H1 (cell line): ENCODE measurements around the gene OSR1. TPM values are rescaled to one million over a fixed set of nuclear protein-coding genes. Genes with fewer than 3 reads are reported as not detected.

ENCODE experiments used
- CHD1 ChIP-seq: IDR thresholded peaks from 2 replicates; pipeline ENCODE4 v1.6.1; 2012; ENCODE audit warnings: low read depth, low read length, improper control_type of control experiment
- EGR1 ChIP-seq: IDR thresholded peaks from 2 replicates; pipeline ENCODE4 v1.6.1; 2011; ENCODE audit warnings: low read depth, low read length, borderline replicate concordance
- JUND ChIP-seq: IDR thresholded peaks from 2 replicates; pipeline ENCODE4 v1.6.1; 2011; ENCODE audit warnings: mild to moderate bottlenecking, improper control_type of control experiment, low read length
- KDM1A ChIP-seq: fragments of 200-600, 300-600 bp; sonication (generic); IDR thresholded peaks from 2 replicates; pipeline ENCODE4 v1.7.1; 2016; ENCODE audit warnings: mild to moderate bottlenecking, low read length, borderline replicate concordance
- KDM4A ChIP-seq: IDR thresholded peaks from one replicate; pipeline ENCODE4 v1.7.1; 2012; ENCODE audit warnings: low read depth, mild to moderate bottlenecking, moderate library complexity, low read length, inconsistent platforms; ENCODE audit not compliant: severe bottlenecking
- NANOG ChIP-seq: IDR thresholded peaks from 2 replicates; pipeline ENCODE4 v1.6.1; 2011; ENCODE audit warnings: low read length, low read depth, mild to moderate bottlenecking, inconsistent platforms; ENCODE audit not compliant: insufficient read depth, poor library complexity, severe bottlenecking
- POLR2A ChIP-seq, 2 experiments: IDR thresholded peaks; 1 replicate in 1 of 2; 2 replicates in 1 of 2; pipeline ENCODE4 v1.6.1; 2011; ENCODE audit warnings: low read depth in 2 of 2, low read length in 2 of 2, mild to moderate bottlenecking in 2 of 2; ENCODE audit errors: control extremely low read depth in 1 of 2
- RBBP5 ChIP-seq: IDR thresholded peaks from 2 replicates; pipeline ENCODE4 v1.7.1; 2012; ENCODE audit warnings: low read depth, mild to moderate bottlenecking, inconsistent platforms, low read length, moderate library complexity, borderline replicate concordance
- SUZ12 ChIP-seq: fragments of 200-600 bp; sonication (generic); IDR thresholded peaks from 2 replicates; pipeline ENCODE4 v1.6.1; 2012; ENCODE audit warnings: mild to moderate bottlenecking, inconsistent platforms, low read length, moderate library complexity, mixed read lengths
- polyA plus RNA-seq, 7 experiments: library from polyadenylated mRNA; depleted of rRNA in 3 of 7; stranded (reverse) in 5 of 7; unstranded in 2 of 7; fragments of >200 nt in 5 of 7; fragments of 200-250 nt in 2 of 7; gene quantifications; 1 replicate in 5 of 7; 2 replicates in 1 of 7; 4 replicates in 1 of 7; pipeline versions ENCODE4 v1.2.1 to v1.2.3, GENCODE V29; 2011 to 2013; ENCODE audit warnings: missing spikeins in 2 of 7, mixed read lengths in 2 of 7
- total RNA-seq: library from RNA; stranded (reverse); fragmentation: NEBNext Ultra II Directional; extraction: Animal tissue kit (Norgen Biotek cat#: 25700); gene quantifications from 2 replicates; pipeline ENCODE4 v1.2.1, GENCODE V29; 2021
- TF ChIP-seq, protein P1 (sequence below): fragments of 300-600 bp; sonication (generic); IDR thresholded peaks from 2 replicates; pipeline ENCODE4 v1.7.1; 2012; ENCODE audit warnings: low read length, moderate library complexity, mild to moderate bottlenecking, inconsistent platforms; ENCODE audit not compliant: insufficient replicate concordance

Gene OSR1
- total and polyA plus RNA-seq, 2 of the 8 experiments (the other 6 are each of a cell fraction or from before 2014, with no cell fraction given) = 0.05 to 0.22 TPM

DNA sequence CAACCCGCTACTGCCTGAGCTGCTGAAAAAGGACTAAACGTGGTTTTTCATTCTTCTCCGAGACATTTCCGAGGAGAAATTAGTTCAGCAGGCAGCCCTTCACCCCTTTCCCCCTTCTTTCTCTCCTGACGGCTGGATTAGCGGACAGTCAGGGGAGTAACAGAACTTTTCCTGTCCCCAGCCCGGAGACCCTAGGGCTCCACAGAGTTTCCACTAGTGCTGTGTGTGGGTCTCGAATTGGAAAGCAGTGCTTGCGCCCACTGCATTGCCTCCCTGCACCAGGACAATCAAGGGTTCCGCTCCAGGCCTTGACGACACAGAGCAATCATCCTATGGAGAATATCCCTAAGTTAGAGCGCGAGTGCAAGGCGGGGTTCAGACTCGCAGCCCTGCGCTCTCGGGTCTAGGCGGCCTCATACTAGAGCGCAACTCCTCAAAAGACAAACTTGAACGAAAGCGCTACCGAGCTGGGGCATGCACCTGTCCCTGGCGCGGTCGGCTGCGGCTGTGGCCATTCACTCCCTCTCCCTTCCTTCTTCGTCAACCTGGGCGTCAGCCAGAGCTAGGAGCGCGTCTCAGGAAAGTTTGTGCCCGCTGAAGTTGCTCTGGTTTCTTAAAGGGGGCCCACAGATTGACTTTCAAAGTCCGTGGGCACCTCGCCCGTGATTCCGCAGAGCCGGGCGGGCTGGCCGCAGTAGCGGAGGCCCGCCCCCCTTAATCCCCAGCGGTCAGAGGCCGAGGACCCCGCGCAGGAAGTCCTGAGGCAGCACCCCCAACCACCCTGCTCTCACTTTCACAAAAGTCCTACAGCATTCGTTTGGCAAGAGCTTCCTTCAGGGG is 801 bp downstream of the OSR1 start (continued):
- TF ChIP-seq KDM1A = no peak
- TF ChIP-seq POLR2A (IDR thresholded peaks at IDR 0.05; ENCODE audit: control extremely low read depth in 1 of 2, low read depth in 2 of 2, low read length in 2 of 2) = no peak
- no peak for TF ChIP-seq JUND
- TF ChIP-seq KDM4A = no peak
- TF ChIP-seq SUZ12 = peak; percentile 93
- TF ChIP-seq RBBP5 = no peak
- TF ChIP-seq, protein P1, sequence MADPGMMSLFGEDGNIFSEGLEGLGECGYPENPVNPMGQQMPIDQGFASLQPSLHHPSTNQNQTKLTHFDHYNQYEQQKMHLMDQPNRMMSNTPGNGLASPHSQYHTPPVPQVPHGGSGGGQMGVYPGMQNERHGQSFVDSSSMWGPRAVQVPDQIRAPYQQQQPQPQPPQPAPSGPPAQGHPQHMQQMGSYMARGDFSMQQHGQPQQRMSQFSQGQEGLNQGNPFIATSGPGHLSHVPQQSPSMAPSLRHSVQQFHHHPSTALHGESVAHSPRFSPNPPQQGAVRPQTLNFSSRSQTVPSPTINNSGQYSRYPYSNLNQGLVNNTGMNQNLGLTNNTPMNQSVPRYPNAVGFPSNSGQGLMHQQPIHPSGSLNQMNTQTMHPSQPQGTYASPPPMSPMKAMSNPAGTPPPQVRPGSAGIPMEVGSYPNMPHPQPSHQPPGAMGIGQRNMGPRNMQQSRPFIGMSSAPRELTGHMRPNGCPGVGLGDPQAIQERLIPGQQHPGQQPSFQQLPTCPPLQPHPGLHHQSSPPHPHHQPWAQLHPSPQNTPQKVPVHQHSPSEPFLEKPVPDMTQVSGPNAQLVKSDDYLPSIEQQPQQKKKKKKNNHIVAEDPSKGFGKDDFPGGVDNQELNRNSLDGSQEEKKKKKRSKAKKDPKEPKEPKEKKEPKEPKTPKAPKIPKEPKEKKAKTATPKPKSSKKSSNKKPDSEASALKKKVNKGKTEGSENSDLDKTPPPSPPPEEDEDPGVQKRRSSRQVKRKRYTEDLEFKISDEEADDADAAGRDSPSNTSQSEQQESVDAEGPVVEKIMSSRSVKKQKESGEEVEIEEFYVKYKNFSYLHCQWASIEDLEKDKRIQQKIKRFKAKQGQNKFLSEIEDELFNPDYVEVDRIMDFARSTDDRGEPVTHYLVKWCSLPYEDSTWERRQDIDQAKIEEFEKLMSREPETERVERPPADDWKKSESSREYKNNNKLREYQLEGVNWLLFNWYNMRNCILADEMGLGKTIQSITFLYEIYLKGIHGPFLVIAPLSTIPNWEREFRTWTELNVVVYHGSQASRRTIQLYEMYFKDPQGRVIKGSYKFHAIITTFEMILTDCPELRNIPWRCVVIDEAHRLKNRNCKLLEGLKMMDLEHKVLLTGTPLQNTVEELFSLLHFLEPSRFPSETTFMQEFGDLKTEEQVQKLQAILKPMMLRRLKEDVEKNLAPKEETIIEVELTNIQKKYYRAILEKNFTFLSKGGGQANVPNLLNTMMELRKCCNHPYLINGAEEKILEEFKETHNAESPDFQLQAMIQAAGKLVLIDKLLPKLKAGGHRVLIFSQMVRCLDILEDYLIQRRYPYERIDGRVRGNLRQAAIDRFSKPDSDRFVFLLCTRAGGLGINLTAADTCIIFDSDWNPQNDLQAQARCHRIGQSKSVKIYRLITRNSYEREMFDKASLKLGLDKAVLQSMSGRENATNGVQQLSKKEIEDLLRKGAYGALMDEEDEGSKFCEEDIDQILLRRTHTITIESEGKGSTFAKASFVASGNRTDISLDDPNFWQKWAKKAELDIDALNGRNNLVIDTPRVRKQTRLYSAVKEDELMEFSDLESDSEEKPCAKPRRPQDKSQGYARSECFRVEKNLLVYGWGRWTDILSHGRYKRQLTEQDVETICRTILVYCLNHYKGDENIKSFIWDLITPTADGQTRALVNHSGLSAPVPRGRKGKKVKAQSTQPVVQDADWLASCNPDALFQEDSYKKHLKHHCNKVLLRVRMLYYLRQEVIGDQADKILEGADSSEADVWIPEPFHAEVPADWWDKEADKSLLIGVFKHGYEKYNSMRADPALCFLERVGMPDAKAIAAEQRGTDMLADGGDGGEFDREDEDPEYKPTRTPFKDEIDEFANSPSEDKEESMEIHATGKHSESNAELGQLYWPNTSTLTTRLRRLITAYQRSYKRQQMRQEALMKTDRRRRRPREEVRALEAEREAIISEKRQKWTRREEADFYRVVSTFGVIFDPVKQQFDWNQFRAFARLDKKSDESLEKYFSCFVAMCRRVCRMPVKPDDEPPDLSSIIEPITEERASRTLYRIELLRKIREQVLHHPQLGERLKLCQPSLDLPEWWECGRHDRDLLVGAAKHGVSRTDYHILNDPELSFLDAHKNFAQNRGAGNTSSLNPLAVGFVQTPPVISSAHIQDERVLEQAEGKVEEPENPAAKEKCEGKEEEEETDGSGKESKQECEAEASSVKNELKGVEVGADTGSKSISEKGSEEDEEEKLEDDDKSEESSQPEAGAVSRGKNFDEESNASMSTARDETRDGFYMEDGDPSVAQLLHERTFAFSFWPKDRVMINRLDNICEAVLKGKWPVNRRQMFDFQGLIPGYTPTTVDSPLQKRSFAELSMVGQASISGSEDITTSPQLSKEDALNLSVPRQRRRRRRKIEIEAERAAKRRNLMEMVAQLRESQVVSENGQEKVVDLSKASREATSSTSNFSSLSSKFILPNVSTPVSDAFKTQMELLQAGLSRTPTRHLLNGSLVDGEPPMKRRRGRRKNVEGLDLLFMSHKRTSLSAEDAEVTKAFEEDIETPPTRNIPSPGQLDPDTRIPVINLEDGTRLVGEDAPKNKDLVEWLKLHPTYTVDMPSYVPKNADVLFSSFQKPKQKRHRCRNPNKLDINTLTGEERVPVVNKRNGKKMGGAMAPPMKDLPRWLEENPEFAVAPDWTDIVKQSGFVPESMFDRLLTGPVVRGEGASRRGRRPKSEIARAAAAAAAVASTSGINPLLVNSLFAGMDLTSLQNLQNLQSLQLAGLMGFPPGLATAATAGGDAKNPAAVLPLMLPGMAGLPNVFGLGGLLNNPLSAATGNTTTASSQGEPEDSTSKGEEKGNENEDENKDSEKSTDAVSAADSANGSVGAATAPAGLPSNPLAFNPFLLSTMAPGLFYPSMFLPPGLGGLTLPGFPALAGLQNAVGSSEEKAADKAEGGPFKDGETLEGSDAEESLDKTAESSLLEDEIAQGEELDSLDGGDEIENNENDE = no peak
- no peak for TF ChIP-seq EGR1
- TF ChIP-seq CHD1 = no peak
- TF ChIP-seq NANOG = no peak
